MM.1S (cell line): Measurements from ENCODE around the gene XRCC6.
"Not testable (repeated sequence)": the region's sequence is repeated elsewhere in the genome, so short reads cannot be mapped to it uniquely, and the experiment has no call there.

Source experiments
- DNase-seq: peaks from one replicate; pipeline ENCODE4 v3.0.0-alpha.2; 2015
- H2AFZ ChIP-seq: fragments of 300-600 bp; sonication (generic); 2 replicates; pipeline ENCODE4 v1.6.0; 2016; ENCODE audit warnings: antibody characterized with exemption, low read length
- H3F3A ChIP-seq: fragments of 300-600 bp; sonication (generic); 2 replicates; pipeline ENCODE4 v1.6.1; 2016; ENCODE audit warnings: mild to moderate bottlenecking, antibody characterized with exemption, low read length, moderate library complexity, mixed read lengths; ENCODE audit not compliant: insufficient read depth
- H3K27ac ChIP-seq: fragments of 300-600 bp; sonication (generic); 2 replicates; pipeline ENCODE4 v1.5.1; 2016; ENCODE audit warnings: mild to moderate bottlenecking, low read length
- H3K27me3 ChIP-seq: fragments of 300-600 bp; sonication (generic); replicated peaks from 2 replicates; pipeline ENCODE4 v1.6.0; 2016; ENCODE audit warnings: low read length; ENCODE audit not compliant: insufficient read depth
- H3K36me3 ChIP-seq: fragments of 300-600 bp; sonication (generic); replicated peaks from 2 replicates; pipeline ENCODE4 v1.6.1; 2016; ENCODE audit warnings: mild to moderate bottlenecking, low read length, mixed read lengths; ENCODE audit not compliant: insufficient read depth
- H3K4me1 ChIP-seq: fragments of 300-600 bp; sonication (generic); 2 replicates; pipeline ENCODE4 v1.6.1; 2016; ENCODE audit warnings: low read length, mixed read lengths
- H3K4me2 ChIP-seq: fragments of 300-600 bp; sonication (generic); 2 replicates; pipeline ENCODE4 v1.6.0; 2016; ENCODE audit warnings: low read depth, low read length
- H3K4me3 ChIP-seq: fragments of 300-600 bp; sonication (generic); 2 replicates; pipeline ENCODE4 v1.5.1; 2016; ENCODE audit warnings: low read length, mixed read lengths
- H3K79me2 ChIP-seq: fragments of 300-600 bp; sonication (generic); 2 replicates; pipeline ENCODE4 v1.6.1; 2016; ENCODE audit warnings: mixed run types, low read length, mixed read lengths
- H3K9ac ChIP-seq: fragments of 300-600 bp; sonication (generic); 2 replicates; pipeline ENCODE4 v1.6.1; 2016; ENCODE audit warnings: low read length, mixed read lengths
- H3K9me2 ChIP-seq: fragments of 300-600 bp; sonication (generic); replicated peaks from 2 replicates; pipeline ENCODE4 v1.6.1; 2016; ENCODE audit warnings: mild to moderate bottlenecking, low read length, mixed read lengths; ENCODE audit not compliant: insufficient read depth
- H3K9me3 ChIP-seq: fragments of 300-600 bp; sonication (generic); replicated peaks from 2 replicates; pipeline ENCODE4 v1.6.1; 2016; ENCODE audit warnings: mild to moderate bottlenecking, low read length, mixed read lengths; ENCODE audit not compliant: insufficient read depth
- H4K20me1 ChIP-seq: fragments of 300-600 bp; sonication (generic); 2 replicates; pipeline ENCODE4 v1.6.1; 2016; ENCODE audit warnings: mild to moderate bottlenecking, low read length, moderate library complexity, mixed read lengths; ENCODE audit not compliant: insufficient read depth
- EZH2 ChIP-seq: fragments of 300-600 bp; sonication (generic); optimal IDR thresholded peaks from 2 replicates; pipeline ENCODE3; 2017; ENCODE audit warnings: low read depth, mild to moderate bottlenecking, antibody characterized with exemption, low read length, mixed read lengths
- EZH2phosphoT487 ChIP-seq: fragments of 300-600 bp; sonication (generic); IDR thresholded peaks from 2 replicates; pipeline ENCODE4 v1.6.1; 2018; ENCODE audit warnings: antibody characterized with exemption, low read length
- TF ChIP-seq, protein P1 (sequence below): fragments of 300-600 bp; sonication (generic); IDR thresholded peaks from 2 replicates; pipeline ENCODE4 v1.5.1; 2016; ENCODE audit warnings: antibody characterized with exemption, low read length, mixed read lengths

The XRCC6 gene

DNA sequence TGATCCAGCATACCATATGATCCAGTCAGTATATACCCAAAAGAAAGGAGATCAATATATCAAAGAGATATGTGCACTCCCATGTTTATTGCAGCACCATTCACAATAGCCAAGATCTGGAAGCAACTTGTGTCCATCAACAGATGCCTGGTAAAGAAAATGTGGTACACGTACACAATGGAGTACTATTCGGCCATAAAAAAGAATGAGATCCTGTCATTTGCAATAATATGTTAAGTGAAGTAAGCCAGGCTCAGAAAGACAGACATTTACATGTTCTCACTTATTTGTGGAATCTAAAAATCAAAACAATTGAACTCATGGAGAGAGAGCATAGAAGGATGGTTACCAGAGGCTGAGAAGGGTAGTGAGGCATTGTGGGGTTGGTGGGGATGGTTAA, 40.6 kb downstream of the XRCC6 start:
- H2AFZ ChIP-seq, result no peak overlapping the region
- H3K79me2 ChIP-seq, result peaks cover 18% of the 10 kb centered on the region
- no peaks in the 10 kb centered on the region for H3K9me2 ChIP-seq
- peaks cover 11% of the 10 kb centered on the region for H3K36me3 ChIP-seq
- no peak overlapping the region for H3K4me3 ChIP-seq
- DNase-seq, result no peak
- TF ChIP-seq, protein P1, sequence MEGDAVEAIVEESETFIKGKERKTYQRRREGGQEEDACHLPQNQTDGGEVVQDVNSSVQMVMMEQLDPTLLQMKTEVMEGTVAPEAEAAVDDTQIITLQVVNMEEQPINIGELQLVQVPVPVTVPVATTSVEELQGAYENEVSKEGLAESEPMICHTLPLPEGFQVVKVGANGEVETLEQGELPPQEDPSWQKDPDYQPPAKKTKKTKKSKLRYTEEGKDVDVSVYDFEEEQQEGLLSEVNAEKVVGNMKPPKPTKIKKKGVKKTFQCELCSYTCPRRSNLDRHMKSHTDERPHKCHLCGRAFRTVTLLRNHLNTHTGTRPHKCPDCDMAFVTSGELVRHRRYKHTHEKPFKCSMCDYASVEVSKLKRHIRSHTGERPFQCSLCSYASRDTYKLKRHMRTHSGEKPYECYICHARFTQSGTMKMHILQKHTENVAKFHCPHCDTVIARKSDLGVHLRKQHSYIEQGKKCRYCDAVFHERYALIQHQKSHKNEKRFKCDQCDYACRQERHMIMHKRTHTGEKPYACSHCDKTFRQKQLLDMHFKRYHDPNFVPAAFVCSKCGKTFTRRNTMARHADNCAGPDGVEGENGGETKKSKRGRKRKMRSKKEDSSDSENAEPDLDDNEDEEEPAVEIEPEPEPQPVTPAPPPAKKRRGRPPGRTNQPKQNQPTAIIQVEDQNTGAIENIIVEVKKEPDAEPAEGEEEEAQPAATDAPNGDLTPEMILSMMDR, result no peak
- TF ChIP-seq EZH2phosphoT487 (no peak), EZH2 (no peak)
- H3K4me2 ChIP-seq, result no peak overlapping the region
- H3K9me3 ChIP-seq, result no peaks in the 10 kb centered on the region
- H3F3A ChIP-seq, result peaks cover 25% of the 10 kb centered on the region
- no peaks in the 10 kb centered on the region for H4K20me1 ChIP-seq
- no peak overlapping the region for H3K9ac ChIP-seq
- H3K4me1 ChIP-seq, result no peaks in the 10 kb centered on the region
- H3K27ac ChIP-seq, result no peak overlapping the region
- no peaks in the 10 kb centered on the region for H3K27me3 ChIP-seq

DNA sequence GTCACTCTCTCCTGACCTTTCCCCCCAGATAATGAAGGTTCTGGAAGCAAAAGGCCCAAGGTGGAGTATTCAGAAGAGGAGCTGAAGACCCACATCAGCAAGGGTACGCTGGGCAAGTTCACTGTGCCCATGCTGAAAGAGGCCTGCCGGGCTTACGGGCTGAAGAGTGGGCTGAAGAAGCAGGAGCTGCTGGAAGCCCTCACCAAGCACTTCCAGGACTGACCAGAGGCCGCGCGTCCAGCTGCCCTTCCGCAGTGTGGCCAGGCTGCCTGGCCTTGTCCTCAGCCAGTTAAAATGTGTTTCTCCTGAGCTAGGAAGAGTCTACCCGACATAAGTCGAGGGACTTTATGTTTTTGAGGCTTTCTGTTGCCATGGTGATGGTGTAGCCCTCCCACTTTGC, 42.5 kb downstream of the XRCC6 start:
- not testable (repeated sequence) for DNase-seq, H3K4me2 ChIP-seq, H3K4me3 ChIP-seq, H4K20me1 ChIP-seq, H3K27ac ChIP-seq, H3K9ac ChIP-seq, H3K79me2 ChIP-seq, H3K4me1 ChIP-seq, H3K36me3 ChIP-seq, H2AFZ ChIP-seq, H3K27me3 ChIP-seq, H3K9me3 ChIP-seq, H3K9me2 ChIP-seq
- peaks cover 40% of the 10 kb centered on the region for H3F3A ChIP-seq

DNA sequence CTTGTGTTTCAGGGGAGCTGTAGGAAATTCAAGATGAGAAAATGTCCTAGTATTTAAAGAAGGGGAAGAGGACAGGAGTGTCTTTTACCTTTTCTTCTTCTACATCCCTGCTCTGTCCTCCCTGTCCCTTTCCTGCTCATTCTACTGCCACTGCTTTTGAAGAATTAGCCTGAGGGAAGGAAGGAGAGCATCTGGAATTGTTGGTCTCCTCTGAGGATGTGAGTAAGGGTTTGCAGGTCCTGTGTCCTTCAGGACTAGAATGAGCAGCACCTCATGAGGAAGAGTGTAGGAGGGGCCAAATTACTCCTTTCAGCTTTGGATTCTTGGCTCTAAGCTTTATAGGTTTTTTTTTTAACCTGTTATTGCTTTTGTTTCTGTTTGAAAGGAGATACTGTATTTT, 43.4 kb downstream of the XRCC6 start:
- H3K4me2 ChIP-seq, result no peak overlapping the region
- H3K27me3 ChIP-seq, result no peaks in the 10 kb centered on the region
- no peaks in the 10 kb centered on the region for H3K9me3 ChIP-seq
- peaks cover 6% of the 10 kb centered on the region for H3K79me2 ChIP-seq
- no peak overlapping the region; the same call in 1 of the 2 replicates for H3K27ac ChIP-seq
- no peak for DNase-seq
- H3K9me2 ChIP-seq, result no peaks in the 10 kb centered on the region
- peaks cover 40% of the 10 kb centered on the region for H3F3A ChIP-seq
- no peak for TF ChIP-seq EZH2
- TF ChIP-seq, protein P1, result no peak
- TF ChIP-seq EZH2phosphoT487, result no peak
- no peak overlapping the region for H2AFZ ChIP-seq
- no peak overlapping the region for H3K9ac ChIP-seq
- H3K4me3 ChIP-seq, result no peak overlapping the region
- no peaks in the 10 kb centered on the region for H4K20me1 ChIP-seq
- H3K4me1 ChIP-seq, result peaks cover 4% of the 10 kb centered on the region; the same call in 1 of the 2 replicates
- H3K36me3 ChIP-seq, result no peaks in the 10 kb centered on the region; the same call in none of the 2 replicates

DNA sequence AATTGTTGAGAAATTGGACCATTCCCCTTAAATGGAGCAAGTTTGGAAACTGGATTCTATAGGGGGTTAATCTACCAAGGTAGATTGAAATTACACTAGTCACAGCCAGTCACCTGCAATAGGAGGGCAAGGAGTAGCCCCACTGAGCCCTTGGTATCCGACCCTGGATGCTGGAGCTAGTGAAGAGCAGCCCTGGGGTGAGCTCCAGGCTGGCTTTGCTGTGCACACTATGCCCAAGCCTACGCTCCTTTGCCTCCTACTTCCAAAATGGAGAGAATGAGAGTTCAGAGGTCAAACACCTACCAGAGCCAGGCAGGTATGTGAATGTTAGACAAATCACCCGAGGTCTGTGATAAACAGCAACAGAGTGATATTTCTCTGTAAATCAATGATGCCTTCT, 43.9 kb downstream of the XRCC6 start:
- Histone ChIP-seq H3K9ac (no peak overlapping the region), H3K79me2 (peaks cover 7% of the 10 kb centered on the region), H3K9me2 (no peaks in the 10 kb centered on the region), H3K4me2 (no peak overlapping the region), H3K9me3 (no peaks in the 10 kb centered on the region), H2AFZ (no peak overlapping the region), H3K4me1 (peaks cover 4% of the 10 kb centered on the region; the same call in 1 of the 2 replicates), H3F3A (peaks cover 40% of the 10 kb centered on the region), H3K27ac (no peak overlapping the region), H3K4me3 (no peak overlapping the region), H4K20me1 (no peaks in the 10 kb centered on the region), H3K36me3 (no peaks in the 10 kb centered on the region; the same call in none of the 2 replicates), H3K27me3 (no peaks in the 10 kb centered on the region)
- no peak for TF ChIP-seq EZH2
- no peak for DNase-seq
